GOT3 (cell line): Measurements from ENCODE around the gene DOCK3.

Experiments used
- DNase-seq: peaks from one replicate; lab custom pipeline; 2025; ENCODE audit warnings: mixed read lengths; lab: John Stamatoyannopoulos, UW

The DOCK3 gene

DNA sequence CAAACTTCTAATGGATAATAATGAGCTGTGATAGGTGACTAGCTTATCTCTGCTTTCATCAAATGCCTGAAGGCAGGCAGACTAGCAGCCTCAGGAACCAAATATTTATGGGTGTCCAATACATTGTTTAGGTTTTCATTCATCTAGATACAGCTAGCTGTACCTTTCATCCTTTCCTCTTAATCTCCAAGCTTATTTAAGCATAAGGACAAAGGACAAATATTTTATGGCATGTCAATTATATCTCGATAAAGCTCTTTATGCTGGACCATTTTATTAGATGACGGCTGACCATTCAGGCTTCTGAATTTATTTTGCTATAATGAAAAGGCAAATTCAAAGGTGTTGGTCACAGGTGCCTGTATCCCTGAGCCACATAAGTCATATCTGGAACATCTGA, 733.3 kb downstream of the DOCK3 start:
- no peak for DNase-seq

DNA sequence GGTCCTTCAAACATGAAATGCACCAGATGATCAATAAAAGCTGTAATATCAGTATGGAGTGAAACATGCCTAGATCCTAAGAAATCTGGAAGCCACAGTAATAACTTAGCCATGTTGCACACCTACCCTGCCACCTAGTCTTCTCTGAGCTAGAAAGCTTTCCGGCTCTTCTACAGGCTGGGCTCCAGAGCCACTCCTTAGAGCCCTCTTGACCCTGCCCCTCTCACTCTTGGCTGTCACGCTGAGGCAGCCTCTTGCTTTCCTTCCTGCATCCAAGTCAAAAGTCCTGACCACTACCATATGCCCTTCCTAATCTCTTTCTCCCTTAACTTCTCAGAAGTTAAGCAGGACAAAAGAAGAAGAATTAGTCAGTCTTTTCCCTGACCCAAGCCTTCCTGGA, 734.1 kb downstream of the DOCK3 start:
- DNase-seq = no peak

DNA sequence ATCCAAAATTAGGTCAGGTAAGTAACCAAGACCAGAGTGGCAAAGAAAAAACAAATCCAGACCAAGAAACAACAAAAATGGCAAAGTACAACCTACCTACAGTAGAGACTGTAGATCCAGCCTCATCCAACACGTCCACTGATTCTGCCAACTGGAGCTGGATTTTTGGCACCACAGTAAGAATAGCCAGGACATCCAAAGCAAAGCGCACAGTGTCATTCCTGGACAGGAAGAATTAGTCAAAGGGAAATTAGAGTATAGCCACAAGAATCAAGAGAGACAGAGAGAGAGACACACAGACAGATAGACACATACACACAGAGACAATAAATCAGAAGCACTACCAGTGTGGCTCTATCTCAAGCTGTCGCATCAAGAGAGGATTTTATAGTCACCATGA, 747.5 kb downstream of the DOCK3 start:
- DNase-seq = no peak

DNA sequence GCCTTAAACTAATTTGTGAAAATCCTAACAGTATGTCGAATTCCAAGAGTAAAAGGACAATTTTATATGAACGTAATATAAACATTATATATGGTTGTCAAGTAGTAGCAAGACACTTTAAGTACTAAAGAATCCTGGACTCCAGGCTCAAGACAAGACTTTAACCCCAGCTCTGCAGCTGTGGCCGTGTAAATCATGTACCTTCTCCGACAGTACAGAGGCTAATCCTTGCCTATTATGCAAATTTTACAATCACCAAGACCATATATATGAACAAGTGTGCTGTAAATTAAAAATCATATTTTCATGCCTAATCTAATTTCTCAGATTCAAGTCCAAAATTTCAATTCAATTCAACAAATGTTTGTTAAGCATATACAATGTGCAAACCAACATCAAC, 752.2 kb downstream of the DOCK3 start:
- no peak for DNase-seq

DNA sequence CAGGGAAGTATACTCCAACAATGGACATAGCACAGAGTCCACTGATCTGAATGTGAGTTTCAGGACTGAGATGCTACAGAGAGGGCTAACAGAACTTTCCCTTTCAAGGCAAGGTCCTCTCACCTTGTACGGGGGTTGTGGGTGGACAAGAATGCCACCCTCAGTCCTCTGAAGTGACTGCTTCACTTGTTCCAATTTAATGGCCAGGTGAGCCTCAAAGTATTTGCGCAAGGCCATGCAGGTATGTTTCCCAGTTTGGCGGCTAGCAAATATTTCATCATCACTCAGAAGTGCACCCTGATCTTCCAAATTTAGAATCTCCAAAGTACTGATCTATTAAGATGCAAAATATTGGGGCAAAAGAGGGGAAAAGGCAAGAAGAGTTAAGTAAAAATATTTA, 754.4 kb downstream of the DOCK3 start:
- DNase-seq = no peak
